GM12891 (cell line): Measurements from ENCODE around the gene SLC31A2.

Experiments used
- DNase-seq: peaks from one replicate; pipeline ENCODE4 v3.0.0; 2011; ENCODE audit warnings: low spot score; ENCODE audit not compliant: insufficient read length
- FAIRE-seq: peaks from 2 replicates; lab custom pipeline; 2011; peaks lifted over from hg19 to GRCh38; lab: Jason Lieb, UNC
- PAX5 ChIP-seq: IDR thresholded peaks from 2 replicates; pipeline ENCODE4 v1.6.1; 2011; ENCODE audit warnings: low read length, moderate library complexity, mild to moderate bottlenecking; ENCODE audit not compliant: insufficient read depth, severe bottlenecking
- POLR2A ChIP-seq: IDR thresholded peaks from 2 replicates; pipeline ENCODE4 v1.6.1; 2011; ENCODE audit warnings: low read depth, low read length, control low read depth
- POLR2AphosphoS5 ChIP-seq: IDR thresholded peaks from 2 replicates; pipeline ENCODE4 v1.6.1; 2011; ENCODE audit warnings: low read depth, low read length, control low read depth
- POU2F2 ChIP-seq: IDR thresholded peaks from 2 replicates; pipeline ENCODE4 v1.6.1; 2011; ENCODE audit warnings: low read depth, mild to moderate bottlenecking, control low read depth, low read length, moderate library complexity
- SPI1 ChIP-seq: IDR thresholded peaks from 2 replicates; pipeline ENCODE4 v1.6.1; 2011; ENCODE audit warnings: low read depth, low read length, control low read depth
- TAF1 ChIP-seq: IDR thresholded peaks from 2 replicates; pipeline ENCODE4 v1.6.1; 2011; ENCODE audit warnings: low read depth, low read length, control low read depth

The SLC31A2 gene

DNA sequence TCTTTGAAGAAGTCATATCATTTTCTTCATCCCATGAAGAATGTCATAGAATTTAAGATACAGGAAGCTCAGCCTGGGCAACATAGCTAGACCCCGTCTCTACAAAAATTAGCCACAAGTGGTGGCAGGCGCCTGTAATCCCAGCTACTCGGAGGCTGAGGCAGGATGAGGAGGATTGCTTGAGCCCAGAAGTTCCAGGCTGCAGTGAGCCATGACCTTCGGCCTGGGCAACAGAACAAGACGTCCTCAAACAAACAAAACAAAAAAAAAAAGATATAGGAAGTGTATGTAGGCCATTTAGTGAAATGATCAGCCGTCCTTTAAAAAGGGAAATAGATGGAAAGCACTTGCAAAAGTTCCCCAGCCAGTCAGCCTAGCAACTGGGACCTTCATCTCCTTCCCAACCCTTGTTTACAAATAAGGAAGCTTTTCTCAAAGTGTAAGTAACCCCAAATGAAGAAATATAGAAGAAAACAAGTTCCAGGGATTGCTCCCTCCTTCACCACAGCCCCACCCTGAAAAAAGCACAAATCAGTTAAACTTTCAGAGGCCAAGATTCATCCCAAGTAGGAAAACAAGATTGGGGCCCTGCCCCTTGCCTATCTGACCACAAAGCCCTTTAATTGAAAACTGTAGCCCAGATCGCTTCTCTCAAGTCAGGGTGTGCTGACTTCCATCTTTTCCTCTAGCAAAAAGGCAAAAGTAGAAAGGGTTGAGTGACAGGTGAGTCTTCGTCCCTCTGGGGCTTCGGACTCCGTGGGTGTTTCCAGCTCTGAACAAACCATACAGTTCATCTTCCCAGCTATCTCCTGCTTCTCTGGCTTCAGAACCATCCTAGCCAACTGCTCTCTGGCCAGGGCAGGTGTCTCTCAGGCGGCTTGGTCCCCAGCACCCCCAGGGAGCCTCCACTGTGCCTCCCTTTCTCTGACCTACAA lies 1.2 kb downstream of the SLC31A2 start:
- no peak for DNase-seq
- FAIRE-seq = no peak
- TF ChIP-seq SPI1 (no peak), TAF1 (no peak), POLR2A (no peak), POLR2AphosphoS5 (no peak), POU2F2 (no peak), PAX5 (no peak)

- TF ChIP-seq POU2F2 = no peak
- no peak for TF ChIP-seq PAX5
- TF ChIP-seq POLR2A = no peak
- no peak for TF ChIP-seq TAF1
- no peak for TF ChIP-seq SPI1
- no peak for TF ChIP-seq POLR2AphosphoS5
- DNase-seq (no peak), FAIRE-seq (no peak)
These were observed 1.9 kb downstream of the SLC31A2 start for GRCh38 chr9:113152699-113153098.

GRCh38 chr9:113153599-113153998 lies 2.8 kb downstream of the SLC31A2 start:
- FAIRE-seq = no peak
- no peak for TF ChIP-seq PAX5
- no peak for TF ChIP-seq TAF1
- no peak for TF ChIP-seq POLR2AphosphoS5
- no peak for TF ChIP-seq SPI1
- no peak for TF ChIP-seq POU2F2
- no peak for TF ChIP-seq POLR2A
- DNase-seq = no peak

GRCh38 chr9:113154471-113154870 lies 3.7 kb downstream of the SLC31A2 start:
- TF ChIP-seq TAF1 (no peak), PAX5 (no peak), POLR2AphosphoS5 (no peak), POLR2A (no peak), POU2F2 (no peak), SPI1 (no peak)
- FAIRE-seq (no peak), DNase-seq (no peak)

DNA sequence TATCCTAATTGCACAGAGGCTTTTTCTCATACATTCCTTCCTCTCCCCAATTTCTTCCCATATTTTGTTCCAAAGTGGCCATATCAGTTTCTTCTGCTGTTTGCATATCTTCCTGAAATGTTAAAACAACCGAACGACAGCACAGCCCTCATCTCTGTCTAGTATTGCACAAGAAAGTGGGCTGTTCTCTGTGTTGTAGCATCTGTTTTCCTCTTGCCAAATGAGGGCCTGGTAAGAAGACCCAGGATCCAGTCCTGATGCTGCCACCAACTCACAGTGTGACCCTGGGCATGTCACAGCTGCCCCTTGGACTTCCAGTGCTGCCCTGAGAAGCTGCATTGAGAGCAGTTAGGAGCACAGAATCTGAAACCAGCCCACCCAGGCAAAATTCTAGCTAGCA lies 4.1 kb downstream of the SLC31A2 start:
- no peak for TF ChIP-seq PAX5
- TF ChIP-seq POLR2AphosphoS5 = no peak
- no peak for TF ChIP-seq POLR2A
- TF ChIP-seq SPI1 = no peak
- TF ChIP-seq POU2F2 = no peak
- no peak for TF ChIP-seq TAF1
- FAIRE-seq = no peak
- DNase-seq = no peak

DNA sequence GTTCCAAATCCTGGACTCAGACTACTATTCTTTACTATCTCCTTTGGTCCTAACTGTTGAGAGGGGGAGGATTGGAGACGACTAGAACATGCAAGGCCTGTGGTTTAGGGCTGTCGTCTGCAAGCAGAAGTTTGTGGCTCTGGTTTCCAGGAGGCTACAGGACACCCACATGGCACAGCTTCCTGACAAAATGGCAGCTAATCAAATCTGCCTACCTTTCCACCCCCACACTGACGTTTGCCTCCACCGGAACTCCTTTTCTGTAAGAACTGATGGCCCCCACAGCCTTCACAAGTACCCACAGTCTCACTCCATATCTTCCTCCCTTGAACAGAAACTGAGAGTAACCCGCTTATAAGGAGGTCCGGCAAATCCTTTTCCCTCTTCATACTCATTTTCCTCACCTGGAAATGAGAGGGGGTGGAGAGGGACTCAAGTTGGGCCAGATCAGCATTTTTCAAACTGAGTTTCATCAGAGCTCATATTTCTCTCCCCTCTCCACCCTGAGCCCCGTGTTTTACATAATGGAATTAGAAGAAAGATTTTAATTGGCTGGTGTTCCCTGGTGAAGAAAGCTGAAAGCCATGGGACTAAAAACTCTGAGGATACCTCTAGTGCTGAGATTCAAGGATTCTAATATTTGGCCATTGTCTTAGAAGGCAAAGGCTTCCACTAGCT lies 5.2 kb downstream of the SLC31A2 start:
- FAIRE-seq = peak; percentile 80
- DNase-seq = no peak
- 0 out of 2 replicates have a peak, but pooled peaks have one; percentile 48 for TF ChIP-seq POU2F2
- TF ChIP-seq TAF1 = no peak
- TF ChIP-seq POLR2A = no peak

GRCh38 chr9:113156880-113157279 lies 6.1 kb downstream of the SLC31A2 start:
- FAIRE-seq (peak; percentile 38), DNase-seq (no peak)
- TF ChIP-seq POLR2A (no peak), SPI1 (no peak), PAX5 (no peak), POLR2AphosphoS5 (no peak), TAF1 (no peak), POU2F2 (no peak)

GRCh38 chr9:113158446-113158845 lies 7.6 kb downstream of the SLC31A2 start:
- FAIRE-seq = no peak
- no peak for TF ChIP-seq POU2F2
- no peak for TF ChIP-seq POLR2A
- TF ChIP-seq PAX5 = no peak
- no peak for TF ChIP-seq SPI1
- no peak for TF ChIP-seq POLR2AphosphoS5
- no peak for TF ChIP-seq TAF1
- DNase-seq = no peak

GRCh38 chr9:113160571-113160970 lies 9.8 kb downstream of the SLC31A2 start:
- no peak for DNase-seq
- TF ChIP-seq POLR2A = no peak
- TF ChIP-seq POU2F2 = no peak
- no peak for TF ChIP-seq PAX5
- no peak for TF ChIP-seq TAF1
- TF ChIP-seq POLR2AphosphoS5 = no peak
- no peak for TF ChIP-seq SPI1

DNA sequence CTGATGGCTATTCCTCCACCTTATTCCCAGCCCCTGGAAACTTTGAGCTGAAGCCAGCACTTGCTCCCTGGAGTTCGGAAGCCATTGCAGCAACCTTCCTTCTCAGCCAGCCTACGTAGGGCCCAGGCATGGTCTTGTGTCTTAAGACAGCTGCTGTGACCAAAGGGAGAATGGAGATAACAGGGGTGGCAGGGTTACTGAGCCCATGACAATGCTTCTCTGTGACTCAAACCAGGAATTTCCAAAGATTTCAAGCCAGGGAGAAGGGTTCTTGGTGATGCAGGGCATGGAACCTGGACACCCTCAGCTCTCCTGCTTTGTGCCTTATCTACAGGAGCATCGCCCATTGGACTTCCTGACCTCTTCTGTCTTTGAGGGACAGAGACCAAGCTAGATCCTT lies 12.2 kb downstream of the SLC31A2 start:
- TF ChIP-seq SPI1 (no peak), POLR2A (no peak), PAX5 (no peak), TAF1 (no peak), POU2F2 (no peak), POLR2AphosphoS5 (no peak)
- DNase-seq (no peak), FAIRE-seq (no peak)

More at GRCh38 chr9:113160571-113160970, 9.8 kb downstream of the SLC31A2 start:
- no peak for FAIRE-seq
